HG03571 (cell line): Measurements from ENCODE around the gene LRRC8D.

ENCODE experiments used
- ATAC-seq: cut with Tn5 transposase; IDR thresholded peaks from one replicate; pipeline ENCODE4 v1.9.1; 2021; ENCODE audit not compliant: unreplicated experiment

The LRRC8D gene

GRCh38 chr1:89833183-89834082 lies 12.6 kb downstream of the LRRC8D start:
- ATAC-seq, result no peak

DNA sequence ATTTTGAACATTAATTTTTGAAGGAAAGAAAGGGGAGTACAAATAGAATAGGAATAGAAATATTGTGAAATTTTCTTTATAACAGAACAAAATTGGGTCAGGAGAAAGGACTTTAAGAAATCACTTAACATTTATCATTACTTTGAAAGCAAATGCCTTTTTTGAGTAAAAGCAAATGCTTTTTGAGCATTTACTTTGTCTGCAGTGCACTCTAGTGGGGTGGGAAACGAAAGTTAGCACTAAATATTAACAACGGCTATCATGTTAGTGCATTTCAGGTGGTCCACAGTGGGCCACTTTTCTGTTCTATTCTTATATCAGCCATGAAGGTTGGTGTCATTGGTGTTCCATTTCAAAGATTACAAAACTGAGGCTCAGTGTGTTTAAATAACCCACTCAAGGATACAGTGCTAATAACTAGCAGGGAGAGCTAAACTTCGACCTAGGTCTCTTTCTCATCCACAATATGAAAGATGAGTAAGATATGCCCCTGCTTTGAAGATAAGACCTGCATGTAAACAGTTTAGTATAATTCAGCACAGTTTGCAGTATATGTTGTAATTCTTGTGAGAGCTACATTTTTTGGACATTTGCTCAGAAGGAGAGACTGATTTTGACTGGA lies 13.4 kb downstream of the LRRC8D start:
- ATAC-seq, result no peak

DNA sequence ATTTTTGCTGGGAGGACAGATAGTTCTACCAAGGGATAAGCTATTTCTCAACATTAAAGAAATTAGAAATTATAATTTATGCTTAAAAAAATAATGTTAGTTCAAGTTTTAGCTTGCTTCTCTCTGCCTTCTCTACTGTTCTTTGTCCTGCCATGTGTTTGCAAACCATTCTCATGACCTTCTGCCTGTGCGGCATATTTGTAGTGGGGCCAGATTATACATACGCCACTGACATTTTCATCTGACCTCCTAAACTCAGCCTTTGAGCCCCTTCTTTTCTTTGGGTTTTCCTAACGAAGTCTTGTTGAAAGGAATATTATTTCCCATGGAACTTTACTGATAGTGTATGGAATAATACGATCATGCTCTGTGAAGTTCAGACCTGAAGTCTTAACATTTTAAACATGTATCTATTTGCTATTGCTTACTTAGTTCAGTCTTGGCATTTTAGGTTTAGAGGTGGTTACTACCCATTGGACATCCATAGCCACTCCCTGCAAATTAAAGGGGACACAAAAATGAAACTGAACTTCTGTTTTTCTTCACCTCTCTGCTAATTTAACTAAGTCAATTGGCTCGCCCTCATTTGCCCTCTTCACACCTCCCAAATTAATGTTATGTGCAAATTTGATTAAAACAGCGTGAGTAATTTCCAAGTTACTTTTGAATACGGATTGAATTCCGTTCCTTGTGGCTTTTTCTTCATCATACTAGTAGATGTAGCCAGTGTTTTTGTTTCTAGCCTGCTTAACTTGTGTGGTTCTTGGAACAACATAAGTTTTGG lies 15.6 kb downstream of the LRRC8D start:
- ATAC-seq, result no peak

DNA sequence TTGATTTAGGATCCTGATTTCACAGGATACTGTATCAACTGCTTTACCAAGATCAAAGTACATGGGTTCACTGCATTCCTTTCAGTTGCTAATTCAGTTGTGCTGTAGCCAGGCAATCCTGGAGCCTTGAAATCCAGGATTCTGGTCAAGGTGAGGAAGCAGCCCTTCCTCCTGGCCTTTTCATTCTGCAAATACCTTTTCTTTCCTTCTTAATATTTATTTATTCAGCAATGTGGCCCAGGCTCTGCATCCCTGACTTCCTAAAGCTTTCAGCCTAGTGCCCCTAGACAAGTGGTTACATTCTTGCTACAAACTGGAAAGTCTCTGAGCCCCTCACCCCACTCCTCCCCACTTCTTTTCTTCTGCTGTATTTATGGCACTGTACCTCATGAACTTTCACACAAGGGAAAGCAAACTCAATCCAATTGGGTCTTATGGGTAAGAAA lies 16.2 kb downstream of the LRRC8D start:
- no peak for ATAC-seq

- no peak for ATAC-seq
These were observed 16.7 kb downstream of the LRRC8D start for GRCh38 chr1:89837510-89837909.

DNA sequence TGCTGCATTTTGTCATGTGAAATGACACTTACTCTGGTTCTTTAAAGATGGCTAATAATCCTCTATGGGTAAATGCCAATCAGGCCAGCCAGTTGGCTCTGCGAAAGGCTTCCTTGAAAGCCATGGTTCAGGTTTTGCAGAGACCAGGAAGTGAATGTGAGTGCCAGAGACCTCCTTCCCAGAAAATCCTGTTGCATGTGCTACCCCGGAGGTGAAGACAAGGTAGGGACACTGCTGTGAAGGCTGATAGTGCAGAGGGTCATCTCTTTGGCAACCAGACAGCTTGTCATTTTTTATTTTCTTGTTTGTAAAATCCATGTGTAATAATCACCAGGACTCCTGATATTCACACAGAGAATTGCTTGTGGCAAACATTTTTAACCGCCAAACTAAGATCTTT lies 18.7 kb downstream of the LRRC8D start:
- ATAC-seq, result no peak

- ATAC-seq, result no peak
These were observed 20.7 kb downstream of the LRRC8D start for GRCh38 chr1:89841507-89841906.

DNA sequence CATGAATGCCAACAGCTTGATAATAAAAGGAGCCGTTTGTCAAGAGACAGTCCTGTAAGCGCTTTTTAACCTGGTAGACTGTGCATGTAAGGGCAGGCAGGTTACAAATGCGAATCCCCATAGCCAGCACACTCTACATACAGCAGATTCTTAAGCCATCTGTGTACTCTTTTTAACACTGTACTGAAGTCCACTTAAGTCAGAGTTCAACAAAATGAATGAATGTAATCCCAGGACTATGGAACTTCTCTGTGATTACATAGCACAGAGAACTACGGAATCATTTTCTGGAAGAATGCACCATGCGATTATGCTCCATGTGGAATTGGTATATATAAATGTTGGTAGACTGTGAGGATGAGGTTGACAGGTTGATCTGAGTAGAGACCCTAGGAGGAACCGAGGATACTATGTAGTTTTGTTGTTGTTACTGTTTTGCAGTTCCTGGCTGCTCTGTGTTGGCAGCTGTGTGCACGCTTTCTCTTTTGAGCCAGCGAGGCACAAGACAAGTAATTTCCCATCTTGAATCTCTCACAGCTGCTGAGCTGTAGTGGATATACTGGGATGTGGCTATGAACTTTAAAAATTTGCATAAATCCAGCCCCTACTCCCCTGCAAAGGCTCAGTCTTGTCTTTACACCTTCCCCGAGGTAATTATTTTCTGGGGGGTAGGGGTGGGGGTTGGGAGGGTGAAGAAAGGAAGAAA lies 21.9 kb downstream of the LRRC8D start:
- ATAC-seq, result peak; percentile 27

GRCh38 chr1:89843273-89844130 lies 22.7 kb downstream of the LRRC8D start:
- peak; percentile 92 for ATAC-seq

- ATAC-seq, result no peak
These were observed 23.5 kb downstream of the LRRC8D start for GRCh38 chr1:89844241-89844807.

DNA sequence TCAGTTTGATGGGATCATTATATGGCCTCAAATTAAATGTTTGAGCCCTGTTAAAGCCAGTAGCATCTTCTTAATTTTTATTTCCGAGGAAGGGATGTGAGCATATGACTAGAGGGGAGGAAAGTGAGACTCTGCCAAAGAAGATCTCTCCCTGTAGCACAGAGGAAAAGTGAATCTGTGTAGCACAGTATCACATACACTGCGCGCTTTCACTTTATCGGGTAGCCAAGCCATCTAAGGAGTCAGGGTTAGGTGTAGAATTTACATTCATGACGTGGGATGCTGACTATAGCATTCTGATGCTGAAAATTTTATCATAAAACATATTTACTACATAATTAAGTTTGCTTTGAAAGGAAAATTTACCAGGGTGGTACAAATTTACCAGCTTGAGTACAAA lies 24.0 kb downstream of the LRRC8D start:
- ATAC-seq, result no peak

GRCh38 chr1:89847191-89847729 lies 26.4 kb downstream of the LRRC8D start:
- ATAC-seq, result no peak

DNA sequence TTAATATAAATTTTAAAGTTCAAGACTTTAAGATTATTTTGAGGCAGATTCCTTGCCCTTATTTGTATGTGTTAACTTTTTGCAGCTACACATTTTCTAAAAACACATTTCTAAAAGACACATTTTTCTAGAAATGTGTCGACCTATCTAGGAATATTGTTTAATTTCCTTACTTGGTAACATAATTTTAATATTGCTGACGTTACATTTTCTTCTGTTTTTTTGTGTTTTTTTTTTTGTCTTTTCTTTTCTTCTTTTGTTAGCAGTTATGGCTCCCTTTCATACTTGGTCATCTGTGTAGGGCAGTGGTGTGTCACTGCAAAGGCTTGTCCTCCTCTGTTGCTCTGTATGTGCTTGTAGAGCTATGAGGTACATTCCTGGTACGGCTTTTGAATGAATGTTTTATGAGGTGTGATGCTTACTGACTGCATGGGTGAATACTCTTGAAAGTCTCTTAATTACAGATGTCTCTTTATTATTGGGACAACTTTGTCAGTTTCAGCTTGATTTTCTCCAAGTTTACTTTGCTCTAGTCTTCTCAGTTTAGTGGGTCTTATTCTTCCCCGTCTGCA lies 30.1 kb downstream of the LRRC8D start:
- ATAC-seq, result no peak

- ATAC-seq, result no peak
These were observed 33.3 kb downstream of the LRRC8D start for GRCh38 chr1:89854140-89854539.

GRCh38 chr1:89855413-89856123 lies 34.7 kb downstream of the LRRC8D start:
- peak; percentile 86 for ATAC-seq

- ATAC-seq, result no peak
These were observed 42.5 kb downstream of the LRRC8D start for GRCh38 chr1:89863165-89863830.

- no peak for ATAC-seq
These were observed 44.9 kb downstream of the LRRC8D start for GRCh38 chr1:89865498-89866382.
